ENCODE measurements around the gene CRABP2.

CRABP2 gene

GRCh38 chr1:156670791-156671190 lies 34.6 kb downstream of the CRABP2 start:
- Histone ChIP-seq H3K27me3 (ENCODE audit: insufficient read depth, low read length) (peaks cover 10% of the 10 kb centered on the region), H3K9ac (ENCODE audit: low read depth, low read length) (no peak overlapping the region)

DNA sequence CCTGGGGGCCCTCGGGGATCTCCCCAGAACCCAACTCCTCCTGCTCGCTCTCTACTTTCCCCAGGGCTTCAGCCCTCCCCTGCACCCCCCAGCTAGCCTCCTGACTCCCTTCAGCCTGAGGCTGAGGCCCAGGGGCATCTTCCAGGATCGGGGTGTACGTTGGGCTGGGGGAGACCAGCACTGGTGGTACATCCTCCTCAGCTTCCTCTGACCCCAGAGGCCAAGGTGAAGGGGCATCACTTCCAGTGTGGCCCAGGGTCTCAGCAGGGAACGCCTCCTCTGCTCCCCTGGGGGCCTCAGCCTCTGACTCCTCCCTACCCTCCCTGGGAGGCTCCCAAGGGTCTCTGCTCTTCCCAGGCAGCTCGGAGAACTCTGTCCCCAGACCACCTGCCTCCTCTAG lies 35.0 kb downstream of the CRABP2 start:
- Histone ChIP-seq H3K27ac (ENCODE audit: low read length) (no peak overlapping the region), H3K4me1 (ENCODE audit: insufficient read depth, low read length) (peaks cover 50% of the 10 kb centered on the region), H3K9ac (ENCODE audit: low read depth, low read length) (no peak overlapping the region), H3K27me3 (ENCODE audit: insufficient read depth, low read length) (peaks cover 6% of the 10 kb centered on the region; the same call in 1 of the 2 replicates), H3K9me3 (ENCODE audit: insufficient read depth, low read depth, low read length) (no peaks in the 10 kb centered on the region), H3K4me3 (ENCODE audit: low read length) (no peak overlapping the region), H3K36me3 (ENCODE audit: insufficient read depth, low read depth, low read length) (peaks cover 39% of the 10 kb centered on the region)

More at GRCh38 chr1:156670791-156671190, 34.6 kb downstream of the CRABP2 start:
- peaks cover 39% of the 10 kb centered on the region for H3K36me3 ChIP-seq (ENCODE audit: insufficient read depth, low read depth, low read length)
- H3K9me3 ChIP-seq (ENCODE audit: insufficient read depth, low read depth, low read length), result no peaks in the 10 kb centered on the region
- H3K27ac ChIP-seq (ENCODE audit: low read length), result no peak overlapping the region
- H3K4me3 ChIP-seq (ENCODE audit: low read length), result no peak overlapping the region
- peaks cover 46% of the 10 kb centered on the region for H3K4me1 ChIP-seq (ENCODE audit: insufficient read depth, low read length)

DNA sequence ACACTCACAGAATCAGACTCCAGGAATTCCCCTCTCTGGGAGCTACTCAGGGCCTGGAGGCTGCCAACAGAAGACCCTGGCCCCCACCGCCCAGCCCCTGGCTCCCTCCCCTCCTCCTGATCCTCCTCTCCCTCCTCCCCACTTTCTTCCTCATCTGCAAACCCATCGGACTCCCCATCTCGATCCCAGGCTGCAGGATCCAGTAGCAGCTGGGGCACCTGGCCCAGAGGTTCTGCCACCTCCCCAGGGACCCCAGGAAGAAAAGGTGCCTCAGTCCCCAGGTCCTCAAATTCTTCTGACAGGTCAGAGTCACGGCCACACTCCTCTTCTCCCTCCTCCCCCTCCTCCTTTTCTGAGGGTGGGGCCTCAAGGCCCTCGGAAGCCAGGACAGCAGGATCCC lies 35.6 kb downstream of the CRABP2 start:
- peaks cover 48% of the 10 kb centered on the region for H3K4me1 ChIP-seq (ENCODE audit: insufficient read depth, low read length)
- H3K27me3 ChIP-seq (ENCODE audit: insufficient read depth, low read length), result peaks cover under 1% of the 10 kb centered on the region; the same call in 1 of the 2 replicates
- no peaks in the 10 kb centered on the region for H3K9me3 ChIP-seq (ENCODE audit: insufficient read depth, low read depth, low read length)
- no peak overlapping the region for H3K4me3 ChIP-seq (ENCODE audit: low read length)
- no peak overlapping the region for H3K27ac ChIP-seq (ENCODE audit: low read length)
- peak overlapping the region; percentile 56; the same call in 1 of the 2 replicates for H3K9ac ChIP-seq (ENCODE audit: low read depth, low read length)
- H3K36me3 ChIP-seq (ENCODE audit: insufficient read depth, low read depth, low read length), result peaks cover 34% of the 10 kb centered on the region

- H3K9ac ChIP-seq (ENCODE audit: low read depth, low read length), result peak overlapping the region; percentile 56; the same call in 1 of the 2 replicates
- peak overlapping the region; percentile 2; the same call in 1 of the 2 replicates for H3K4me3 ChIP-seq (ENCODE audit: low read length)
- peaks cover 48% of the 10 kb centered on the region for H3K4me1 ChIP-seq (ENCODE audit: insufficient read depth, low read length)
These were observed 36.4 kb downstream of the CRABP2 start for GRCh38 chr1:156668801-156669637.

DNA sequence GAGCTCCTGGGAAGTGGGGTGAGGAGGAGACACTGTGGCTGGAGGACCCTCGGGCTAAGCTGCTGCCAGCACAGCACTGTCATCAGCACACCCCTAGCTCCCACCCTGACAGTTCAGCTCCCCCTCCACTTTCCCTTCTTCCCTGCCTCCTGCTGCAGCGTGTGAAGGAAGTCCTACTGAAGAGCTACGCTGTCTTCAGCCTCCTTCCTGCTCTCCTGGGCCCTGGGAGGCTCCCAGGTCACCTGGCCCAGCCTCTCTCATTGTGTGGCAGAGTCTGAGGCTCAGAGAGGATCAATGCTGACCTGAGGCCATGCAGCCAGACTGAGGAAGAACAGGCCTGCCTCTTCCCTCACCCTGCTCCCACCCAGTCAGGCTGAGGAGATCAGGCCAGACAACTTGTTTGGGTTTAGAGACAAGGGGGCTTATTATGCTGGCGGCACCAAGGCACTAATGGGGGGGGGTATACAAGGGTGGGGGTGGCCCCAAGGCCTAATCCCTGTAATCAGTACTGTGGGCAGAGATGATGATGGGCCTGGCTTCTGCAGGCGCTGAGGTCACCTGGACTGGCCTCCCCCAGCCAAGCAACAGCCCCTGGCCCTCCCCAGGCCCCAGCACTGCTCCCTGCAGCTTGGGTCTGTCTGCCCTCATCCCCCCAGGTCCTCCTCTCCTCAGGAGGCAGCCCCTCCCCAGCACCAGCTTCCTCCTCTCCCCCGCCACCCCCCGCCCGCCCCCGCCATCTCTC lies 37.2 kb downstream of the CRABP2 start:
- Histone ChIP-seq H3K36me3 (ENCODE audit: insufficient read depth, low read depth, low read length) (peaks cover 22% of the 10 kb centered on the region), H3K27me3 (ENCODE audit: insufficient read depth, low read length) (no peaks in the 10 kb centered on the region), H3K27ac (ENCODE audit: low read length) (peak overlapping the region; percentile 18), H3K4me1 (ENCODE audit: insufficient read depth, low read length) (peaks cover 51% of the 10 kb centered on the region), H3K9ac (ENCODE audit: low read depth, low read length) (peak overlapping the region; percentile 47; the same call in 1 of the 2 replicates), H3K9me3 (ENCODE audit: insufficient read depth, low read depth, low read length) (no peaks in the 10 kb centered on the region), H3K4me3 (ENCODE audit: low read length) (no peak overlapping the region)

More at GRCh38 chr1:156668801-156669637, 36.4 kb downstream of the CRABP2 start:
- Histone ChIP-seq H3K36me3 (ENCODE audit: insufficient read depth, low read depth, low read length) (peaks cover 26% of the 10 kb centered on the region), H3K9me3 (ENCODE audit: insufficient read depth, low read depth, low read length) (no peaks in the 10 kb centered on the region), H3K27ac (ENCODE audit: low read length) (no peak overlapping the region), H3K27me3 (ENCODE audit: insufficient read depth, low read length) (no peaks in the 10 kb centered on the region)

GRCh38 chr1:156667610-156667967 lies 37.8 kb downstream of the CRABP2 start:
- Histone ChIP-seq H3K27me3 (ENCODE audit: insufficient read depth, low read length) (no peaks in the 10 kb centered on the region), H3K9ac (ENCODE audit: low read depth, low read length) (peak overlapping the region; percentile 47; the same call in 1 of the 2 replicates), H3K27ac (ENCODE audit: low read length) (peak overlapping the region; percentile 18), H3K4me3 (ENCODE audit: low read length) (no peak overlapping the region), H3K4me1 (ENCODE audit: insufficient read depth, low read length) (peaks cover 51% of the 10 kb centered on the region), H3K36me3 (ENCODE audit: insufficient read depth, low read depth, low read length) (peaks cover 17% of the 10 kb centered on the region), H3K9me3 (ENCODE audit: insufficient read depth, low read depth, low read length) (no peaks in the 10 kb centered on the region)

- H3K27me3 ChIP-seq (ENCODE audit: insufficient read depth, low read length), result no peaks in the 10 kb centered on the region
- H3K9ac ChIP-seq (ENCODE audit: low read depth, low read length), result peak overlapping the region; percentile 47; the same call in 1 of the 2 replicates
- no peaks in the 10 kb centered on the region for H3K9me3 ChIP-seq (ENCODE audit: insufficient read depth, low read depth, low read length)
- H3K4me1 ChIP-seq (ENCODE audit: insufficient read depth, low read length), result peaks cover 57% of the 10 kb centered on the region
- H3K36me3 ChIP-seq (ENCODE audit: insufficient read depth, low read depth, low read length), result peaks cover 11% of the 10 kb centered on the region
- no peak overlapping the region for H3K4me3 ChIP-seq (ENCODE audit: low read length)
- no peak overlapping the region for H3K27ac ChIP-seq (ENCODE audit: low read length)
These were observed 38.3 kb downstream of the CRABP2 start for GRCh38 chr1:156666862-156667609.

- Histone ChIP-seq H3K9ac (ENCODE audit: low read depth, low read length) (peak overlapping the region; percentile 69; the same call in 1 of the 2 replicates), H3K36me3 (ENCODE audit: insufficient read depth, low read depth, low read length) (no peaks in the 10 kb centered on the region), H3K27me3 (ENCODE audit: insufficient read depth, low read length) (no peaks in the 10 kb centered on the region), H3K27ac (ENCODE audit: low read length) (no peak overlapping the region), H3K4me3 (ENCODE audit: low read length) (no peak overlapping the region), H3K4me1 (ENCODE audit: insufficient read depth, low read length) (peaks cover 69% of the 10 kb centered on the region), H3K9me3 (ENCODE audit: insufficient read depth, low read depth, low read length) (no peaks in the 10 kb centered on the region)
These were observed 39.8 kb downstream of the CRABP2 start for GRCh38 chr1:156665539-156665938.

DNA sequence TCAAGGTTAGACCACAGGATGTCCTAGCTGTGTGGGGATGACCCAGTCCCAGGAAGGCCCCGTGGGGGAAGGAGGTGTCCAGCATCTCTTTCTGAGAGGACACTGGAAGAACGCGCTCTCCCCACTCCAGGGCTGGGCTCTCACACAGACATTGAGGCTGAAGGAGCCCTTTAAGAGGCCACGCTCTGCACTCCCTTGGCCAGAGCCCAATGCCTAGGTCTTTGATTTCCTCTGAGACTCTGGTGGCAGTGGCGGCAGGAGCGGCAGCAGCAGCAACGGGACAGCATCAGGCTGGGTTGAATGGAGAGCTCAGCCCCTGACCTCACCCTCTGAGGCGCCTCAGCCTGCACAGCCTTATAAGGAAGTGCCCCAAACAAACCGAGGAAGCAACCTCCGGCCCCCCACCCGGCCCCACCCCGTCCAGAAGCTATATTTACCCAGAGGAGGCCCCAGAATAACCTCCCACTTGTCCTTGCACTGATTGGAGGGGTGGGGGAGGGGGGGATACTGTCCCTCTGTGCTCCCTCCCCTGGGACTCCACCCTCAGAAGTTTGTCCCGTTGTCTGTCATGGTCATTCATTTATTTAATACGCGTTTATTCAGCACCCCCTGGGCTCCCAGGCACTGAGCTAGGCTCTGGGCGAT lies 40.5 kb downstream of the CRABP2 start:
- Histone ChIP-seq H3K27ac (ENCODE audit: low read length) (peak overlapping the region; percentile 26), H3K27me3 (ENCODE audit: insufficient read depth, low read length) (no peaks in the 10 kb centered on the region), H3K4me3 (ENCODE audit: low read length) (peak overlapping the region; percentile 5; the same call in 1 of the 2 replicates), H3K9ac (ENCODE audit: low read depth, low read length) (peak overlapping the region; percentile 75; the same call in 1 of the 2 replicates), H3K4me1 (ENCODE audit: insufficient read depth, low read length) (peaks cover 73% of the 10 kb centered on the region), H3K9me3 (ENCODE audit: insufficient read depth, low read depth, low read length) (no peaks in the 10 kb centered on the region), H3K36me3 (ENCODE audit: insufficient read depth, low read depth, low read length) (no peaks in the 10 kb centered on the region)

DNA sequence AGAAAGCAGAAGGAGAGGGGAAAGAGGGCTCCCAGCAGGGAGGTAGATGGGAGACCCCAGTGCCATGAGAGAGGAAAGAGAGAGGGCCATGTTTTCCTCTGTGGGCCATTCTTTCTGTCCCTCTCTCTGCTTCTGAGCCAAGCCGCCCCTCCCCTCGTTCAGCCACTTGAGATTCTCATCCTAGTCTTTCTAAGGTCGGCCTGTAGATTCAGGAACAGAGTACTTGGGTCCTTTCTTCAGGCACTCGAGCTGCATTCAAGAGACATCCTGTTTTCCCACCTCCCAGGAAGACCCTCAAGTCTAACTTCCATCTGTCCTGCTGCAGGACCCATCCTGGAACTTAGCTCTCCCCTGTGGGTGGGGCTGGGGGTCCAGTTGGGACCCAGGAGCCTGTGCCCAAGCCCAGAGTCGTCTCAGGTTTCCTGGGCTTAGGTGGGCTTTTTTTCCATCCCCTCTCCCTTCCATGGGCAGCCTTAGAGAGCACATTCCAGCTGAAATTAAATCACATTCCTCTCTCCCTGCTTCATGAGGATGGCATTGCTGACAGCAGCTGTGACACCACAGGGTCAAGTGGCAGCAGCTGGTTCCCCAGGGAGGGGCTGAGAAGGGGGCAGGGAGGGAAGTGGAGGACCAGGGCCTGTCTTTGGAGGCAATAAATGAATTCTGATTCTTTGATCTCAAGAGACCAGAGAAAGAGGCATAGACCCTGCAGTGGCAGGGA lies 41.2 kb downstream of the CRABP2 start:
- Histone ChIP-seq H3K4me3 (ENCODE audit: low read length) (peak overlapping the region; percentile 5; the same call in 1 of the 2 replicates), H3K9me3 (ENCODE audit: insufficient read depth, low read depth, low read length) (no peaks in the 10 kb centered on the region), H3K27me3 (ENCODE audit: insufficient read depth, low read length) (peaks cover 6% of the 10 kb centered on the region), H3K36me3 (ENCODE audit: insufficient read depth, low read depth, low read length) (no peaks in the 10 kb centered on the region), H3K9ac (ENCODE audit: low read depth, low read length) (peak overlapping the region; percentile 75; the same call in 1 of the 2 replicates), H3K27ac (ENCODE audit: low read length) (peak overlapping the region; percentile 26), H3K4me1 (ENCODE audit: insufficient read depth, low read length) (peaks cover 75% of the 10 kb centered on the region)
